NB4 (cell line): ENCODE data around the gene STIM1.

Source experiments
- DNase-seq: peaks from one replicate; pipeline ENCODE4 v3.0.0; 2010; ENCODE audit warnings: low read depth
- H3K4me3 ChIP-seq: one replicate; pipeline ENCODE4 v1.5.1; 2011; ENCODE audit warnings: mild to moderate bottlenecking, low read depth, low read length, moderate library complexity
- CTCF ChIP-seq: IDR thresholded peaks from one replicate; pipeline ENCODE4 v1.5.1; 2012; ENCODE audit warnings: low read depth, low read length
- MYC ChIP-seq: IDR thresholded peaks from 2 replicates; pipeline ENCODE4 v1.6.1; 2011; ENCODE audit warnings: low read depth, low read length
- POLR2A ChIP-seq: IDR thresholded peaks from 2 replicates; pipeline ENCODE4 v1.6.1; 2011; ENCODE audit warnings: mild to moderate bottlenecking; ENCODE audit not compliant: insufficient read length; ENCODE audit errors: extremely low read depth
- TF ChIP-seq, protein P1 (sequence below): IDR thresholded peaks from 2 replicates; pipeline ENCODE4 v1.6.1; 2011; ENCODE audit warnings: low read depth, low read length

The STIM1 gene

DNA sequence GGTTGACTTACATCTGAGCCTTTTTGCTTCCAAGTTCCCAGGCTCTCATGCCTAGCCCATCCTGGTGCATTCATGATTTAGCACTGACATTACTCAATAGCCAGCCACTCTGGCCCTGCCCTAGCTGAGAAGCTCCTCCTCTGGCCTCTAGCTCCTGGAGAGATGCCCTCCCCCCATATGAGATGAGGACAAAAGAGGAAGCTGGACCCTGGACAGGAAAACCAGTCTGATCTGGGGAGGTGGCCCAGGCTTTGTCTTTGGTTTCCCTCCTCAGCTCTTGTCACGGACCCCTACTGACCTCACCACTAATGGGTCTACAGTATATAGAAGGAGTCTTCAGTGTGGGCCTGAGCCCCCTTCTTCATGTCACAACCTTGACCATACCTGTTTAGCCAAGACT lies 17.7 kb upstream of the STIM1 start:
- peak overlapping the region; percentile 95 for H3K4me3 ChIP-seq
- no peak for TF ChIP-seq CTCF
- TF ChIP-seq, protein P1, sequence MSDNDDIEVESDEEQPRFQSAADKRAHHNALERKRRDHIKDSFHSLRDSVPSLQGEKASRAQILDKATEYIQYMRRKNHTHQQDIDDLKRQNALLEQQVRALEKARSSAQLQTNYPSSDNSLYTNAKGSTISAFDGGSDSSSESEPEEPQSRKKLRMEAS = peak; percentile 74
- TF ChIP-seq POLR2A = peak; percentile 42
- peak; percentile 97 for DNase-seq

DNA sequence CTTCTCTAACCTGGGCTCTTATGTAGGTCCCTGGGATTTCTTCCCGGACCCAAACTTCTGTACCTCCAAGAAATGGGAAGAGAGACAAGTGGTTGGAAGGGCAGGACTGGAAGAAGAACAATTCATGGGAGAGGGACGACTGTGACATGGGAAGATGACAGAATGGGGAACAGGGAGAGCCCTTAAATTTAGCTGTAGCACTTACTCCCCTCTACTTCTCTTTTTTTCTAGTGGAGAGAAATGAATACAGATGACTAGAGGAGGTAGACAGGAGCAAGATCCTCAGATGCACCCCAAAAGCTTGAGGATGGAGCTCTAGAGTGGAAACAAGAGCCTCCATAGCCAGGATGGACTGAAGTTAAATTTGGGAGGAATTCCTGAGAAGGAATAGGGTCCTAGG lies 17.0 kb upstream of the STIM1 start:
- peak overlapping the region; percentile 95 for H3K4me3 ChIP-seq
- DNase-seq = peak; percentile 59
- TF ChIP-seq POLR2A (no peak), CTCF (no peak), MYC (no peak)
- TF ChIP-seq, protein P1 = no peak

- peak; percentile 70 for DNase-seq
These were observed 15.2 kb upstream of the STIM1 start for GRCh38 chr11:3840004-3840869.

DNA sequence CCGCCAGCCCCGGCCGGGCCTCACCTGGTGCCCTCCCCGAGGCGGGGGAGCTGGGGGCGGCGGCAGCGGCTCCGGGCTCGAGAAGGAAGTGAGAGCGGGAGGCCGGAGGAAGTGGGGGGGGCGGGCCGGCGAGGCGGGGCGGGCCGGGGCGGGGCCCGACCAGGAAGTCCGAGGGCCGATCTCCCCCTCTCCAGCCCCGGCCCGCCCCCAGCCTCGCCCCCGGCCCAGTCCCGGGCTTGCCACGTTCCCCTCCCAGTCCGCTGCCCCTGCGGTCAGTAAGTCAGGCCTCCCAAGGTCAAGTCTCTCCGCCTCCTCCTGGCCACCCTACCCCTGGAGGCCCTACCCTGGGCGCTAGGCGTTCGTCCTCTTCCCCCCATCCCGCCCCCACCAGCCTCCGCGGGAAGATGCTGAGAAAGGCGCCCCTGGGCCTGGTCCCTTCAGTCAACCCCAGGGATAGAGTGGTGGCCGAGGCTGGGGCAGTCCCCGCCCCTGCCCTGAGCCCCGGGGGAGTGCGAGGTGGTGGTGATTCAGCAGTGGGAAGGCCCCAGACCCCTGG lies 14.5 kb upstream of the STIM1 start, which contains the start of gene RHOG:
Gene RHOG (minus strand): TSS at position 90 of the 556 bp plus-strand sequence. CDS start 12,821 bp downstream, outside the sequence.
- no peak for DNase-seq
- 0 out of 2 replicates have a peak, but pooled peaks have one; percentile 28 for TF ChIP-seq MYC
- TF ChIP-seq CTCF = no peak
- TF ChIP-seq POLR2A = peak; percentile 54
- H3K4me3 ChIP-seq = peak within 1 kb of the TSS; percentile 95

More at GRCh38 chr11:3840004-3840869, 15.2 kb upstream of the STIM1 start:
- peak overlapping the region; percentile 95 for H3K4me3 ChIP-seq
- TF ChIP-seq, protein P1 = no peak
- TF ChIP-seq POLR2A = no peak
- no peak for TF ChIP-seq CTCF
- TF ChIP-seq MYC = no peak

DNA sequence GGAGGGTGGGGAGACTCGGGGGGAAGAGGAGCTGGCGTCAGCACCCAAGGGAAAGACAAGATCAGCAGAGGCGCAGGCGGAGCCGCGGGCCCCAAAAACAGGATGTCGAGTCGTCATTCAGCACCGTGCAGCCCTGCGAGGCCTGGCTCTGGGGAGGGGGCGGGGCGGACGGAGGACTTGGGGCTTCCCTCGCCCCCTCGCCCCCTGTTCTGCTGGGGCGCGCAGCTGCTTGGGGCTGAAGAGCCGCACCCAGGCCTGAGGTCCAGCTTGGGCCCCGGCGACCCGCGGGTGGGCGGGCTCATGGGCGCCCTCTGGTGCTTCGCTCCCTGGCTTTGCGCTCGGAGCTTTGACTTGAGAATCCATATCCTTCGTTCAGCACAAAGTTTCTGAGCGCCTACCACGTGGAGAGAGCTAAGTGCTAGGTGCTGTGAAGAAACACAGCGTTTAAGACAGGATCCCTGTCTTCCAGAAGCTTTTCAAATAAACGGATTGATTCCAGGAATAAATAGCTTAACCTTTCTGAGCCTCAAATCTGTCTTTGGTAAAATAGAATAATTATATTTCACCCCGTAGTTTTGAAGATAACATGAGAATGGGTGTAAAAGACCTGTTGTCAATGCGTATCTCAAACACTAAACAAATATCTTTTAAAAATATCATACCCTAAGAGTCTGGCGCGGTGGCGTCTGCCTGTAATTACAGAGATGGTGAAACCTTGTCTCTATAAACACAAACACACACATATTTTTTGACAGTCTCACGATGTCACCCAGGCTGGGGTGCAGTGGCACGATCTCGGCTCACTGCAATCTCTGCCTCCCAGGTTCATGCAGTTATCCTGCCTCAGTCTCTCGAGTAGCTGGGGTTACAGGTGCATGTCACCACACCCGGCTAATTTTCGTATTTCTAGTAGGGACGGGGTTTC lies 13.8 kb upstream of the STIM1 start:
- TF ChIP-seq, protein P1 = peak; percentile 93
- TF ChIP-seq CTCF (peak; percentile 58), POLR2A (no peak), MYC (peak; percentile 90)
- H3K4me3 ChIP-seq = peak overlapping the region; percentile 57
- DNase-seq = peak; percentile 98
